Upper lobe of right lung (tissue), 1 donor: ENCODE data around the gene ANKS1B. TPM values are rescaled to one million over a fixed set of nuclear protein-coding genes. Genes with fewer than 3 reads are reported as not detected.

ENCODE experiments used
- ATAC-seq: fragments of 200-7000 bp; cut with Tn5 transposase; one replicate; pipeline ENCODE4 v1.9.1; 2020; ENCODE audit warnings: mild to moderate bottlenecking, moderate library complexity
- DNase-seq: peaks from one replicate; pipeline ENCODE4 v3.0.0-alpha.2; 2020
- H3K27ac ChIP-seq: fragments of 200-600 bp; one replicate; pipeline ENCODE4 v1.8.0; 2022
- H3K27me3 ChIP-seq: fragments of 200-600 bp; one replicate; pipeline ENCODE4 v1.8.0; 2022; ENCODE audit warnings: mild to moderate bottlenecking
- H3K36me3 ChIP-seq: fragments of 200-600 bp; one replicate; pipeline ENCODE4 v1.8.0; 2022
- H3K4me1 ChIP-seq: fragments of 200-600 bp; one replicate; pipeline ENCODE4 v1.8.0; 2022
- H3K4me3 ChIP-seq: fragments of 200-600 bp; one replicate; pipeline ENCODE4 v1.8.0; 2022; ENCODE audit warnings: mild to moderate bottlenecking
- H3K9me3 ChIP-seq: fragments of 200-600 bp; one replicate; pipeline ENCODE4 v1.8.0; 2022
- CTCF ChIP-seq: fragments of 200-600 bp; IDR thresholded peaks from one replicate; pipeline ENCODE4 v1.8.0; 2022; ENCODE audit warnings: antibody characterized with exemption
- intact Hi-C: fragments of 100-400 bp; cut with DNase I; formaldehyde crosslinking; loops from one replicate; pipeline ENCODE4 v1.11.0; 2022
- total RNA-seq: library from RNA; stranded (reverse); fragmentation: NEBNext Ultra II Directional; extraction: Animal tissue kit (Norgen Biotek cat#: 25700); gene quantifications from one replicate; pipeline ENCODE4 v1.2.1, GENCODE V29; 2021
- donor health status: DM: no; HTN: yes; CAD: no; lungs with severe emphysema.

The ANKS1B gene
- total RNA-seq, 1 donor from 2014 or later: 5.3 TPM

GRCh38 chr12:98803468-98804209 lies 1181.1 kb downstream of the ANKS1B start:
- Histone ChIP-seq H3K4me3 (no peak overlapping the region), H3K9me3 (no peaks in the 10 kb centered on the region), H3K27me3 (no peaks in the 10 kb centered on the region), H3K27ac (no peak overlapping the region), H3K36me3 (no peaks in the 10 kb centered on the region), H3K4me1 (no peaks in the 10 kb centered on the region)
- no peak for DNase-seq
- intact Hi-C loops: no loop called here
- ATAC-seq: no peak
- no peak for TF ChIP-seq CTCF

GRCh38 chr12:98799822-98800221 lies 1184.9 kb downstream of the ANKS1B start:
- Histone ChIP-seq H3K9me3 (no peaks in the 10 kb centered on the region), H3K4me3 (no peak overlapping the region), H3K4me1 (no peaks in the 10 kb centered on the region), H3K27ac (no peak overlapping the region), H3K36me3 (no peaks in the 10 kb centered on the region), H3K27me3 (no peaks in the 10 kb centered on the region)
- no peak for ATAC-seq
- TF ChIP-seq CTCF: no peak
- intact Hi-C loops: no loop called here
- no peak for DNase-seq

GRCh38 chr12:98799146-98799810 lies 1185.5 kb downstream of the ANKS1B start:
- no peaks in the 10 kb centered on the region for H3K9me3 ChIP-seq
- no peaks in the 10 kb centered on the region for H3K36me3 ChIP-seq
- H3K27me3 ChIP-seq: no peaks in the 10 kb centered on the region
- ATAC-seq (no peak), DNase-seq (no peak)
- H3K4me1 ChIP-seq: no peaks in the 10 kb centered on the region
- no peak overlapping the region for H3K4me3 ChIP-seq
- H3K27ac ChIP-seq: no peak overlapping the region
- intact Hi-C loops: no loop called here
- no peak for TF ChIP-seq CTCF

GRCh38 chr12:98797200-98797599 lies 1187.5 kb downstream of the ANKS1B start:
- Histone ChIP-seq H3K36me3 (no peaks in the 10 kb centered on the region), H3K9me3 (no peaks in the 10 kb centered on the region), H3K4me1 (no peaks in the 10 kb centered on the region), H3K4me3 (no peak overlapping the region), H3K27me3 (no peaks in the 10 kb centered on the region), H3K27ac (no peak overlapping the region)
- intact Hi-C loops: no loop called here
- DNase-seq (no peak), ATAC-seq (no peak)
- TF ChIP-seq CTCF: no peak

GRCh38 chr12:98796745-98797144 lies 1188.0 kb downstream of the ANKS1B start:
- DNase-seq (no peak), ATAC-seq (no peak)
- no peaks in the 10 kb centered on the region for H3K36me3 ChIP-seq
- H3K4me3 ChIP-seq: no peak overlapping the region
- no peaks in the 10 kb centered on the region for H3K4me1 ChIP-seq
- TF ChIP-seq CTCF: no peak
- no peaks in the 10 kb centered on the region for H3K9me3 ChIP-seq
- intact Hi-C loops: no loop called here
- no peaks in the 10 kb centered on the region for H3K27me3 ChIP-seq
- H3K27ac ChIP-seq: no peak overlapping the region
